ENCODE data around the gene MYO5C. TPM values are rescaled to one million over a fixed set of nuclear protein-coding genes. Genes with fewer than 3 reads are reported as not detected.
A peak's percentile ranks its signal among the peaks of the same experiment; 100 is the strongest.

MYO5C gene
- total and polyA plus RNA-seq, 12 donors, result 0.81 to 10.7 (median 2.5) TPM

- intact Hi-C loops (cut with DNase I), result no loop called here
- Histone ChIP-seq H3K36me3 (replicated peaks in 1 of 2) (no peaks in the 10 kb centered on the region), H3K4me3 (no peak overlapping the region), H3K27ac (no peak overlapping the region), H3K4me1 (replicated peaks in 1 of 2) (no peaks in the 10 kb centered on the region), H3K9me3 (replicated peaks in 1 of 3) (no peaks in the 10 kb centered on the region), H3K27me3 (no peaks in the 10 kb centered on the region)
- TF ChIP-seq, protein P1, sequence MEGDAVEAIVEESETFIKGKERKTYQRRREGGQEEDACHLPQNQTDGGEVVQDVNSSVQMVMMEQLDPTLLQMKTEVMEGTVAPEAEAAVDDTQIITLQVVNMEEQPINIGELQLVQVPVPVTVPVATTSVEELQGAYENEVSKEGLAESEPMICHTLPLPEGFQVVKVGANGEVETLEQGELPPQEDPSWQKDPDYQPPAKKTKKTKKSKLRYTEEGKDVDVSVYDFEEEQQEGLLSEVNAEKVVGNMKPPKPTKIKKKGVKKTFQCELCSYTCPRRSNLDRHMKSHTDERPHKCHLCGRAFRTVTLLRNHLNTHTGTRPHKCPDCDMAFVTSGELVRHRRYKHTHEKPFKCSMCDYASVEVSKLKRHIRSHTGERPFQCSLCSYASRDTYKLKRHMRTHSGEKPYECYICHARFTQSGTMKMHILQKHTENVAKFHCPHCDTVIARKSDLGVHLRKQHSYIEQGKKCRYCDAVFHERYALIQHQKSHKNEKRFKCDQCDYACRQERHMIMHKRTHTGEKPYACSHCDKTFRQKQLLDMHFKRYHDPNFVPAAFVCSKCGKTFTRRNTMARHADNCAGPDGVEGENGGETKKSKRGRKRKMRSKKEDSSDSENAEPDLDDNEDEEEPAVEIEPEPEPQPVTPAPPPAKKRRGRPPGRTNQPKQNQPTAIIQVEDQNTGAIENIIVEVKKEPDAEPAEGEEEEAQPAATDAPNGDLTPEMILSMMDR (IDR thresholded peaks at IDR 0.05), result no peak
- TF ChIP-seq POLR2A (IDR thresholded peaks at IDR 0.05), result no peak
- DNase-seq, result peak; percentile 37 to 62 (median 53)
- 42 to 52% (median 48%) methylated on average over 8 of the region's 8 CpGs for WGBS, 4 donors
Observed at GRCh38 chr15:52228921-52229320, 66.7 kb downstream of the MYO5C start.

DNA sequence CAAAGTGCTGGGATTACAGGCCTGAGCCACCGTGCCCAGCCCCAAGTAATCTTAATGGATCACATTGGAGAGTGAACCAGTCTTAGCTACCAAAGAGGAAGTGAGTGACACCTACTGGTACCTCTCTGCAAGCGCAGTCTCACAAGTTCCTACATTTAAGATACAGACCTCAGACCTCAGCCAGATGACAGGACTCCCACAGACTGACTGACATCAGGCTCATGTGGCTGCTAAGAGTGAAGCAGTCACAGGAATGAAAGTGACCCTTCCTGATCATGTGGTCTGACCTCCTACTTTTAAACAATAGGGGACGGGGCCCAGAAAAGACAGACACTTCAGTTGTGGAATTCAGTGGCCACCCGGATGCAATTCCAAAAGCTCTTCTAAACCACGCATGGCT is 68.1 kb downstream of the MYO5C start:
- no peaks in the 10 kb centered on the region for H3K4me1 ChIP-seq (replicated peaks in 1 of 2)
- intact Hi-C loops (cut with DNase I), result no loop called here
- TF ChIP-seq, protein P1 (IDR thresholded peaks at IDR 0.05), result peak; percentile 66 to 79 (median 74)
- TF ChIP-seq POLR2A (IDR thresholded peaks at IDR 0.05), result no peak
- no peak overlapping the region for H3K27ac ChIP-seq
- 49 to 57% (median 53%) methylated on average over 4 to 5 of the region's 5 CpGs for WGBS, 4 donors
- DNase-seq, result peak; percentile 62 to 92 (median 78)
- H3K36me3 ChIP-seq (replicated peaks in 1 of 2), result no peaks in the 10 kb centered on the region
- no peak overlapping the region for H3K4me3 ChIP-seq
- no peaks in the 10 kb centered on the region for H3K9me3 ChIP-seq (replicated peaks in 1 of 3)
- no peaks in the 10 kb centered on the region for H3K27me3 ChIP-seq

- intact Hi-C loops (cut with DNase I), result no loop called here
- Histone ChIP-seq H3K27me3 (no peaks in the 10 kb centered on the region), H3K36me3 (replicated peaks in 1 of 2) (no peaks in the 10 kb centered on the region), H3K4me1 (replicated peaks in 1 of 2) (no peaks in the 10 kb centered on the region), H3K27ac (no peak overlapping the region), H3K9me3 (replicated peaks in 1 of 3) (no peaks in the 10 kb centered on the region), H3K4me3 (no peak overlapping the region)
- 88 to 94% (median 91%) methylated on average over 8 of the region's 8 CpGs for WGBS, 4 donors
- TF ChIP-seq POLR2A (IDR thresholded peaks at IDR 0.05), result no peak
- TF ChIP-seq, protein P1 (IDR thresholded peaks at IDR 0.05), result no peak
- no peak for DNase-seq
Observed at GRCh38 chr15:52225230-52225629, 70.4 kb downstream of the MYO5C start.

- no peaks in the 10 kb centered on the region for H3K4me1 ChIP-seq (replicated peaks in 1 of 2)
- TF ChIP-seq, protein P1 (IDR thresholded peaks at IDR 0.05), result no peak
- intact Hi-C loops (cut with DNase I), result no loop called here
- no peaks in the 10 kb centered on the region for H3K9me3 ChIP-seq (replicated peaks in 1 of 3)
- no peak for DNase-seq
- no peaks in the 10 kb centered on the region for H3K27me3 ChIP-seq
- no peaks in the 10 kb centered on the region for H3K36me3 ChIP-seq (replicated peaks in 1 of 2)
- H3K4me3 ChIP-seq, result no peak overlapping the region
- no peak overlapping the region for H3K27ac ChIP-seq
- 93 to 97% (median 96%) methylated on average over 4 of the region's 4 CpGs for WGBS, 4 donors
Observed at GRCh38 chr15:52224211-52224610, 71.4 kb downstream of the MYO5C start.

Measured in adrenal gland (tissue), 12 donors.